ENCODE results near the gene TRIM8. TPM values are rescaled to one million over a fixed set of nuclear protein-coding genes. Genes with fewer than 3 reads are reported as not detected.
A peak's percentile ranks its signal among the peaks of the same experiment; 100 is the strongest.

Gene TRIM8
- total and polyA plus RNA-seq, 9 of the 15 experiments (the other 6 are each of a cell fraction or from before 2014, with no cell fraction given) = 1.7 to 26.0 (median 9.1) TPM

GRCh38 chr10:102599565-102600327 lies 44.5 kb upstream of the TRIM8 start (continued):
- TF ChIP-seq MGA (IDR thresholded peaks at IDR 0.05) (peak; percentile 64), MITF (IDR thresholded peaks at IDR 0.05) (no peak), ZNF318 (IDR thresholded peaks at IDR 0.05; ENCODE audit: borderline replicate concordance in 1 of 2, low read depth in 1 of 2) (no peak), PTTG1 (tag; IDR thresholded peaks at IDR 0.05; ENCODE audit: low read depth) (no peak)
